Stimulated activated CD8-positive, alpha-beta memory T cell treated with anti-CD3 and anti-CD28 coated beads, Interleukin-15, amount 100 ng/mL, for 4 hours (primary cell): ENCODE results near the gene NAA25.
"Not testable (repeated sequence)": the region's sequence is repeated elsewhere in the genome, so short reads cannot be mapped to it uniquely, and the experiment has no call there.

Experiments
- DNase-seq, 2 donors: peaks; one replicate each; pipeline ENCODE4 v3.0.0-alpha.2; 2020; ENCODE audit warnings: low read depth in 2 of 2

NAA25 gene

GRCh38 chr12:112009596-112009995 lies 99.0 kb downstream of the NAA25 start:
- DNase-seq: not testable (repeated sequence)

- no peak for DNase-seq
Measured at GRCh38 chr12:112008918-112009317, 99.7 kb downstream of the NAA25 start.

- no peak for DNase-seq
Measured at GRCh38 chr12:112007945-112008344, 100.6 kb downstream of the NAA25 start.

- no peak for DNase-seq
Measured at GRCh38 chr12:112005419-112006395, 102.9 kb downstream of the NAA25 start.

DNA sequence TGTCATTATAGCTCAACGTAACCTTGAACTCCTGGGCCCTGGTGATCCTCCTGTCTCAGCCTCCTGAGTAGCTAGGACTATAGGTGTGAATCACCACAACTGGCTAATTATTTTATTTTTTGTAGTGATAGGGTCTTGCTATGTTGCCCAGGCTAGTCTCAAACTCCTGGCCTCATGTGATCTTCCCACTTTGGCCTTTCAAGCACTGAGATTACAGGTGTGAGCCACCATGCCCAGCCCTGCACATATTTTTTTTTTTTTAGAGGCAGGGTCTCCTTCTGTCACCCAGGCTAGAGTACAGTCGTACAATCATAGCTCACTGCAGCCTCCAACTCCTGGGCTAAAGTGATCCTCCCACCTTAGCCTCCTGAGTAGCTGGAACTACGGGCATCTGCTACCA lies 104.5 kb downstream of the NAA25 start:
- DNase-seq: no peak

DNA sequence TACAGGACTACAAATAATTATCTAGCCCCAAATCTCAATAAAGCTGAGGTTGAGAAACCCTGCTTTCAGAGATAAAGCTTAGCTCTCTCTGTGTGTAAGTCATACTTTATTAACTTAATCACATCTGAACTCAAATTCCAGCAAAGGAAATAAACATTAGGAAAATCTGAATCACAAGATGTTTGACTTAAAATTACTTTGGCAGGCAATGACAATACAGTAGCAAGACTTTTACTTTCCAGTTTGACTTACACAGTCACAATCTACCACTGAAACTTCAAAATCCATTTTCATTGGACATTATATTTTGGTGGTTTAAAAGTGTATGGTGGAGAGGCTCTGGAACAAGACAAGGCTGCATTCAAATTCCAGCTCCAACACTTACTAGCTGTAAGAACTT lies 107.0 kb downstream of the NAA25 start:
- no peak for DNase-seq

GRCh38 chr12:112000820-112001219 lies 107.8 kb downstream of the NAA25 start:
- no peak for DNase-seq

DNA sequence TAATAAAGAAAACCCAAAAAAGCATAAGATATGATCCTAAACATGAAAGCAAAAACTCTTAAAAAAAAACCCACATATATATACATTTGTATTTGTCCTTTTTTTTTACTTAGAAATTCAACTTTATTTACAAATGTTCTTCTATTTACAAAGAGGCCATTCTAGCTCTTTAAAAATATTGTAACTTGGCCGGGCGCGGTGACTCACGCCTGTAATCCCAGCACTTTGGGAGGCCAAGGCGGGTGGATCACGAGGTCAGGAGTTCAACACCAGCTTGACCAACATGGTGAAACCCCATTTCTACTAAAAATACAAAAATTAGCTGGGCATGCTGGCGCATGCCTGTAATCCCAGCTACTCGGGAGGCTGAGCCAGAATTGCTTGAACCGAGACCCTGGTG lies 109.5 kb downstream of the NAA25 start:
- DNase-seq: not testable (repeated sequence)

GRCh38 chr12:111998015-111998414 lies 110.6 kb downstream of the NAA25 start:
- no peak for DNase-seq

- no peak for DNase-seq
Measured at GRCh38 chr12:111997300-111997699, 111.3 kb downstream of the NAA25 start.

- no peak for DNase-seq
Measured at GRCh38 chr12:111995782-111996480, 112.7 kb downstream of the NAA25 start.

- DNase-seq: not testable (repeated sequence)
Measured at GRCh38 chr12:111994211-111995111, 114.1 kb downstream of the NAA25 start.

DNA sequence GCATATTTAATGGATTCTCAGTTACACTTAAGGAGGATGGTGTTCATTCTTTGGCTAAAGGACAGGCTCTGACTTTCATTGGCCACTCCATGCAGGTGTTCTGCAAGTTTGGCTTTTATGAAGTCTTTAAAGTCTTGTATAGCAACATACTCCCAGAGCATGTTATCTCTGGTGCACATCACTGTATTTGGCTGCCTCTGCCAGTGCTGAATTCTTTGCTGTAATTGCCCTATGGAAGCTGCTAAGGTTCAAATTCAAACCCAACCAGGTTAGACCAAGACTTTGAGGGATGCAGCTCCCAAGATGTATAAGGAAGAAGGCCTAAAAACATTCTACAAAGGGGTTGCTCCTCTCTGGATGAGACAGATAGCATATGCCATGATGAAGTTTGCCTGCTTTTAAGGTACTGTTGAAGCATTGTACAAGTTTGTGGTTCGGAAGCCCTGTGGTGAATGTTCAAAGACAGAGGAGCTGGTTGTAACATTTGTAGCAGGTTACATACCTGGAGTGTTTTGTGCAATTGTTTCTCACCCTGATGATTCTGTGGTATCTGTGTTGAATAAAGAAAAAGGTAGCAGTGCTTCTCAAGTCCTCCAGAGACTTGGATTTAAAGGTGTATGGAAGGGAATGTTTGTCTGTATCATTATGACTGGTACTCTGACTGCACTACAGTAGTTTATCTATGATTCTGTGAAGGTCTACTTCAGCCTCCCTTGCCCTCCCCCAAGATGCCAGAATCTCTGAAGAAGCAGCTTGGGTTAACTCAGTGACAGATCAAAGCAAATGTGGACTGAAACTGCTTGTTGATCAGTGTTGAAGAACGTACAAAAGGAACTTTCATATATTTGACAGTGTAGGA lies 115.1 kb downstream of the NAA25 start:
- no peak for DNase-seq

DNA sequence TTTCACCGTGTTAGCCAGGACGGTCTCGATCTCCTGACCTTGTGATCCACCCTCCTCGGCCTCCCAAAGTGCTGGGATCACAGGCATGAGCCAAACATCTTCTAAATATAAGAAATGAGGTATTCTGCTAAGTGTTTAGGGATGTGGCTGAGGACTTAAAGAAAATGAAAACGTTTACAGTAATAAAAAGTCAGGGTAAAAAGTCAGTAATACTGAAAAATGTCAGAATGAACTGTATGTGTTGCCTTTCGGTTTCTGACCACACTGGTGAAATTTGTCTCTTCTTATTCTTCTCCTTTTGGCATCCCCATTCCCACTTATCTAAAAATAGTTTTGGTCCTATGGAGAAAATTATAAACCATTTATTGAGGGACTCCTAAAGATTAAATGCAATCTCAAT lies 116.1 kb downstream of the NAA25 start:
- DNase-seq: no peak

GRCh38 chr12:111991946-111992345 lies 116.6 kb downstream of the NAA25 start:
- no peak for DNase-seq

DNA sequence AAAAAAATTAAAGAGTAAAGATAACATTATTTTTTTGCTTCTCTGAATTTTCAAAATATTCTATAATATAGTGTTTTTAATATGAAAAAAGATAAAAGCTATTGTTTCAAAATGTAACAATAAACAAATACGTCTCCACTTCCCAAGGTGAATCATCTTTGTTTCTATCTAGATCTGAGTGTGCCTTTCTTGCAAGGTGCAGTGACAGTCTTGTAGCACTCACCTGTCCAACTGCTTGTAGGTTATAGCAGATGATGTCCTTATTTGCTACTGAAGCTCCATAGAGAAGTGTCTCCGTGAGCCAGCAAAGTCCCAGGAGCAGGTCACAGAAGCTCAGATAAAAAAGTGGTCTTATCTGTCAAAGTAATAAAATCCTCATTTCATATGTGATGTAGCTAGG lies 117.0 kb downstream of the NAA25 start:
- no peak for DNase-seq

DNA sequence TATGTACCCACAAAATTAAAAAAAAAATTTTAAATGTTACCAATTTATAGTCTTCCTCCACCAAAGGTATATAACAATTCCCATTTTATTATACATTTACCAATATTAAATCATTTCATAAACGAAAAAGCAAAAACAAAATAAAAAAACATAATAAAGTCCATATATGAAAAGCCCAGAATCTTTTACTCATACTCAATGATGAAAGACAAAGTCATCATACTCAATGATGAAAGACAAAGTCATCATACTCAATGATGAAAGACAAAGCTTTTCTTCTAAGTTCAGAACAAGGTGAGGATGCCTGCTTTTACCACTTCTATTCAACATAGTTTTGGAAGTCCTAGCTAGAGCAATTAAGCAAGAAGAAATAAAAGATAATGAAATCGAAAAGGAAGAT lies 123.8 kb downstream of the NAA25 start:
- DNase-seq: no peak

DNA sequence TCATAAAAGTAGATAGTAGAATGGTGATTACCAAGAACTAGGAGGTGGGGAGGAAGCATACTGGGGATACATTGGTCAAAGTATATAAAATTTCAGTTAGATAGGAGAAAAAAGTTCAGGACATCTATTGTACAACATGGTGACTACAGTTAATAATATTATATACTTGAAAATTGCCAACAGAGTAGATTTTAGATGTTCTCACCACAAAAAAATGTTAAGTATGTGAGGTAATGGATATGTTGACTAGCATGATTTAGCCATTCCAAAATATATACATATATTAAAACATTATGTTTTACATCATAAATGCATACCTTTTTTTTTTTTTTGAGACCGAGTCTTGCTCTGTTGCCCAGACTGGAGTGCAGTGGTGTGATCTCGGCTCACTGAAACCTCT lies 126.6 kb downstream of the NAA25 start:
- no peak for DNase-seq

DNA sequence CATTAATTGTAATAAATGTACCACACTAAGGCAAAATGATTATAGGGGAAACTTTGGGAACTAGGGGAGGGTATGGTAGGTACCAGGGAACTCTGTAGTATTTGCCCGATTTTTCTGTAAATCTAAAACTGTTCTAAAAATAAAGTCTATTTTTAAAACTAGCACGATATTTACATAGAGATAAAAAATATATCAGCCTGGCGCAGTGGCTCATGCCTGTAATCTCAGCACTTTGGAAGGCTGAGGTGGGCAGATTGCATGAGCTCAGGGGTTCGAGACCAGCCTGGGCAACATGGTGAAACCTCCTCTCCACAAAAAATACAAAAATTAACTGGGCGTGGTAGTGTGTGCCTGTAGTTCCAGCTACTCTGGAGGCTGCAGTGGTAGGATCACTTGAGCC lies 128.0 kb downstream of the NAA25 start:
- no peak for DNase-seq

DNA sequence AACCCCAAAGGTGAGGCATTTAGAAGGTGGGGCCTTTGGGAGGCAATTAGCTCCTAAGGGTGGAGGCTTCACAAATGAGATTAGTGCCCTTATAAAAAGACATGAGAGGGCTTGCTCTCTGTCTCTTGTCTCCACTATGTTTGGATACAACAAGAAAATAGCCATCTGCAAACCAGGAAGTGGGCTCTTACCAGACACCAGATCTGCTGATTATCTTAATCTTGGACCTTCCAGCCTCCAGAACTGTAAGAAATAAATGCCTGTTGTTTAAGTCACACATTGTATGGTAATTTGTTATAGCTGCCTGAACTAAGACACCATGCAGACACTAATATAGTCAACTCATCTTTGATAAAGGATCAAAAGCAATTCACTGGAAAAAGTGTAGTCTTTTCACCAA lies 130.0 kb downstream of the NAA25 start:
- no peak for DNase-seq

DNA sequence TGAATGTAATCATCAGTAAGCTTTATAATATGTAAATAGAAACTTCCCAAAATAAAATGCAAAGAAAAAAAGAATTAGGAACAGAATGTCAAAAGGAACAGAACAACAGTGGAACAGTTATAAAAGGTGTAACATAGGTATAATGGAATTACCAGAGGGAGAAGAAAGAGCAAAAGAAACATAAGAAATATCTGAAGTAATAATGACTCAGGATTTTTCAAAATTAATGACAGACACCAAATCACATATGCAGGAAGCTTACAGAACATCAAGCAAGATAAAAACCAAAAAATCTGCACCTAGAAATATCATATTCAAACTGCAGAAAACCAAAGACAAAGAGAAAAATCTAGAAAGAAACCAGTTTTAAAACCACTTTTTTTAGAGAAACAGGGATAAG lies 131.7 kb downstream of the NAA25 start:
- DNase-seq: no peak
